Adrenal gland (tissue), 12 donors: ENCODE results near the gene HOXA10. TPM values are rescaled to one million over a fixed set of nuclear protein-coding genes. Genes with fewer than 3 reads are reported as not detected.

Experiments used
- DNase-seq, 7 donors: peaks; one replicate each; pipeline ENCODE4 v3.0.0-alpha.2; 2019 to 2020
- H3K27ac ChIP-seq, 5 donors: fragments of 200-600 bp; sonication (generic) in 4 of 5; 1 replicate in 3 of 5; 2 replicates in 2 of 5; pipeline versions ENCODE4 v1.5.1 to v1.8.0; 2016 to 2020; ENCODE audit warnings: mild to moderate bottlenecking in 1 of 5
- H3K27me3 ChIP-seq: fragments of 200-600 bp; 2 replicates; pipeline ENCODE4 v1.8.0; 2021
- H3K36me3 ChIP-seq, 2 donors: fragments of 200-600 bp; replicated peaks in 1 of 2; 1 replicate in 1 of 2; 2 replicates in 1 of 2; pipeline versions ENCODE4 v1.5.1 to v1.8.0; 2018 to 2022
- H3K4me1 ChIP-seq, 2 donors: fragments of 200-600 bp; replicated peaks in 1 of 2; 1 replicate in 1 of 2; 2 replicates in 1 of 2; pipeline versions ENCODE4 v1.5.1 to v1.8.0; 2018 to 2021
- H3K4me3 ChIP-seq, 4 donors: fragments of 200-600 bp; sonication (generic) in 3 of 4; one replicate each; pipeline ENCODE4 v1.5.1; 2016 to 2018
- H3K9me3 ChIP-seq, 3 donors: fragments of 200-600 bp; sonication (generic) in 1 of 3; replicated peaks in 1 of 3; 1 replicate in 2 of 3; 2 replicates in 1 of 3; pipeline versions ENCODE4 v1.5.1 to v1.8.0; 2016 to 2021
- CTCF ChIP-seq, 6 experiments: fragments of 450-650 bp in 4 of 6; fragments of 200-600 bp in 2 of 6; sonication (generic) in 1 of 6; IDR thresholded peaks; 1 replicate in 5 of 6; 2 replicates in 1 of 6; pipeline versions ENCODE4 v1.5.1 to v1.8.0; 2016 to 2021; ENCODE audit warnings: antibody characterized with exemption in 6 of 6, mild to moderate bottlenecking in 2 of 6, moderate library complexity in 1 of 6
- POLR2A ChIP-seq, 2 donors: fragments of 450-650 bp; IDR thresholded peaks; one replicate each; pipeline ENCODE4 v1.6.1; 2017; ENCODE audit warnings: antibody characterized with exemption in 2 of 2, mild to moderate bottlenecking in 2 of 2, moderate library complexity in 1 of 2
- WGBS, 4 donors: extraction: QIAGEN DNeasy Blood & Tissue Kit in 2 of 4; methylation state at CpG; one replicate each; pipeline versions ENCODE4 v1.1.5 to v1.1.7; 2013 to 2017; 5-methylcytosine and 5-hydroxymethylcytosine counted together
- intact Hi-C, 2 donors: fragments of 100-400 bp; cut with DNase I; formaldehyde crosslinking; loops; one replicate each; pipeline versions ENCODE4 v1.14.1 to v1.15.0; 2022 to 2023
- polyA plus RNA-seq, 3 donors: library from polyadenylated mRNA; stranded (reverse); fragments of 200-250 nt in 2 of 3; fragments of 350-450 nt in 1 of 3; fragmentation: Illumina TruSeq in 1 of 3; extraction: RNeasy Lipid Tissue Mini Kit (QIAGEN cat#74804) in 1 of 3; gene quantifications; one replicate each; pipeline ENCODE4 v1.2.3, GENCODE V29; 2013 to 2014
- total RNA-seq, 9 donors: library from RNA; depleted of rRNA in 4 of 9; stranded (reverse); fragments of >200 nt in 4 of 9; fragments of 120-200 nt in 1 of 9; fragmentation: NEBNext Ultra II Directional in 1 of 9; extraction: Animal tissue kit (Norgen Biotek cat#: 25700) in 1 of 9; gene quantifications; one replicate each; pipeline versions ENCODE4 v1.1.0 to v1.2.4, GENCODE V29; 2013 to 2023
- donor health status: healthy with polysubstance abuse.
- donor health status: Bipolar disorder and iron deficiency.
- donor health status: DM: yes; HTN: yes; CAD: no.
- donor health status: DM: no; HTN: no; CAD: no.
- donor health status: DM: no; HTN: no; CAD: no.
- donor health status: DM: yes; HTN: yes; CAD: no.

HOXA10 gene
- total and polyA plus RNA-seq, 12 donors: 0.11 to 14.7 (median 11.3) TPM

- DNase-seq: peak; percentile 84 to 95 (median 92)
- Histone ChIP-seq H3K4me1 (peaks cover 9 to 27% of the 10 kb centered on the region in 2 donors), H3K27me3 (no peaks in the 10 kb centered on the region), H3K36me3 (peaks cover 0 to 12% of the 10 kb centered on the region in 2 donors), H3K9me3 (no peaks in the 10 kb centered on the region), H3K4me3 (peak within 1 kb of the TSS in 2 of 4 donors; percentile 38 to 63), H3K27ac (peak within 1 kb of the TSS; percentile 70 to 99 (median 92))
- WGBS, 4 donors: 10 to 29% (median 14%) methylated on average over 26 to 63 of the region's 63 CpGs
- TF ChIP-seq CTCF (IDR thresholded peaks at IDR 0.05): no peak
- TF ChIP-seq POLR2A (IDR thresholded peaks at IDR 0.05): no peak
- intact Hi-C loops: no loop called here
Observed at GRCh38 chr7:27147199-27148030, 26.7 kb downstream of the HOXA10 start, which contains the start of gene HOXA6. HOXA6 (minus strand) TSS chr7:27147774; CDS start chr7:27147749, 25 bp downstream.

- no peaks in the 10 kb centered on the region for H3K27me3 ChIP-seq
- peaks cover 11 to 29% of the 10 kb centered on the region in 2 donors for H3K4me1 ChIP-seq
- intact Hi-C loops: no loop called here
- peak overlapping the region in 1 of 4 donors; percentile 63 for H3K4me3 ChIP-seq
- DNase-seq: peak in 4 of 7 donors; percentile 19 to 54 (median 24)
- peaks cover 0 to 12% of the 10 kb centered on the region in 2 donors for H3K36me3 ChIP-seq
- 61 to 73% (median 71%) methylated on average over 5 of the region's 5 CpGs for WGBS, 4 donors
- H3K9me3 ChIP-seq: no peaks in the 10 kb centered on the region
- peak overlapping the region; percentile 70 to 99 (median 92) for H3K27ac ChIP-seq
- TF ChIP-seq POLR2A (IDR thresholded peaks at IDR 0.05) (no peak), CTCF (IDR thresholded peaks at IDR 0.05) (no peak)
Observed at GRCh38 chr7:27146491-27147198, 27.5 kb downstream of the HOXA10 start.

DNA sequence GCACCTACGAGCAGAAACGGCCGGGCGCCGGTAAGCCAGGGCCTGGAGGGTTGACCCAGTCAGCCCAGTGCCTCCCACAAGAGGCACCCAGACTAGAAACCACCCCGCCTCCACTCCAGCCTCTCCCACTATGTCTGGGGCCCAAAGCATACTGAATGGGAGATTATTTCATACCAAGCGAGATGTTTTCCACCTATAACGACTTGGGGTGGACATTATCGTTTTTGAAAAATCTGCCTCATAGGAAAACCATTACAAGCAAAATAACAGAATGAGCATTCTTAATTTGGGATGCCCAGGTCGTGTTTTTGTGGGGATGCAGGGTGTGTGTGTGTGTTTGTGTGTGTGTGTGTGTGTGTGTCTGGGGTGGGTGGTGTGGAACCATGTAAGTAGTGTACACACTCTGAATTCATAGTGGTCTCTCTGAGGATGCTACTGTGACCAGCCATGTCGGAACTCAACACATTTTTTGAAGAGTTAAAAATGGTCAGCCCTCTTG, 28.2 kb downstream of the HOXA10 start:
- 72 to 78% (median 73%) methylated on average over 9 to 11 of the region's 11 CpGs for WGBS, 4 donors
- DNase-seq: peak in 2 of 7 donors; percentile 24 to 28
- TF ChIP-seq CTCF (IDR thresholded peaks at IDR 0.05): no peak
- no peak for TF ChIP-seq POLR2A (IDR thresholded peaks at IDR 0.05)
- Histone ChIP-seq H3K4me1 (peaks cover 16 to 28% of the 10 kb centered on the region in 2 donors), H3K27ac (peak overlapping the region in 4 of 5 donors; percentile 42 to 99 (median 96)), H3K9me3 (no peaks in the 10 kb centered on the region), H3K4me3 (peak overlapping the region in 1 of 4 donors; percentile 17), H3K27me3 (no peaks in the 10 kb centered on the region), H3K36me3 (peaks cover 0 to 12% of the 10 kb centered on the region in 2 donors)
- intact Hi-C loops: no loop called here
